ENCODE measurements around the gene FBXO5. TPM values are rescaled to one million over a fixed set of nuclear protein-coding genes. Genes with fewer than 3 reads are reported as not detected.

The FBXO5 gene
- total RNA-seq, 1 experiment from 2014 or later: 47.4 TPM

DNA sequence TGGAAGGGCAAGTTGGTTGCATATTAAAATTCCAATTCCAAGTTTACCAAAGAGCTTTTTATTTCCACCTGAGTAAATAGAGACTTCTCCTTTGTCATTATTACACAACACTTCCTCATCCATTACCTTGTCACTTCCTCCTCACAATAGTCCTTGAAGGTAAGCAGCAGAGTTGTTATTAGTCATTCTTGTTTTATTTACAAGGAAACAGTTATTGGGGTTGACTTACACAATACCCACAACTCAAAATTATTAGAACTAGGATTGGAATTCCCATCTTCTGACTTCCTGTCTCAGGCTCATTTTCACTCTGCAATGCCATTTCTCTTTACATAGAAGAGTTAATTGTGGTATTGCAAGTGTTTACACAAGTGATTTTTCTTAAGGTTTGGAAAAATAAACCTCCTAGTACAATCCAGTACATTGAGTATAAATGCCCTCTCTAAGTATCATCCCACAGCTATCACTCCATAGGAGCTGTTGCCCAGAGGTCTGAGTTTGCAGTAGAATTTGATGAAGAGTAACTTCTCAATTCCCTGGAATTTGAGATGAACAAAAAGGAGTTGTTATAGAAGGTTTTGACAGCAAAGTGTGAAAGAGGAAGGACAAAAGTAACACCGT lies 48.6 kb upstream of the FBXO5 start:
- CTCF ChIA-PET: interaction anchor here (0.6 to 1.0 kb wide), 5 partner anchors 77 to 1807 kb away, joined by 3 to 10 read pairs (median 3); partner anchors contain the start of gene RGS17
- no peaks in the 10 kb centered on the region for H3K27me3 Mint-ChIP-seq (ENCODE audit: low read depth)
- peak overlapping the region; percentile 42 for H3K27ac Mint-ChIP-seq
- DNase-seq (ENCODE audit: low spot score) (no peak), ATAC-seq (no peak; the same call in 1 of the 2 replicates)
- POLR2A ChIA-PET: no interaction called here
- no peaks in the 10 kb centered on the region for H3K36me3 Mint-ChIP-seq
- H3K9me3 Mint-ChIP-seq: no peaks in the 10 kb centered on the region
- H3K4me1 Mint-ChIP-seq: peaks cover 28% of the 10 kb centered on the region
- TF ChIP-seq MXD4 (CRISPR knock-in tag; IDR thresholded peaks at IDR 0.05; ENCODE audit: borderline replicate concordance): no peak
- TF ChIP-seq ZNF263 (CRISPR knock-in tag; IDR thresholded peaks at IDR 0.05; ENCODE audit: low read depth): no peak
- TF ChIP-seq, protein P1, sequence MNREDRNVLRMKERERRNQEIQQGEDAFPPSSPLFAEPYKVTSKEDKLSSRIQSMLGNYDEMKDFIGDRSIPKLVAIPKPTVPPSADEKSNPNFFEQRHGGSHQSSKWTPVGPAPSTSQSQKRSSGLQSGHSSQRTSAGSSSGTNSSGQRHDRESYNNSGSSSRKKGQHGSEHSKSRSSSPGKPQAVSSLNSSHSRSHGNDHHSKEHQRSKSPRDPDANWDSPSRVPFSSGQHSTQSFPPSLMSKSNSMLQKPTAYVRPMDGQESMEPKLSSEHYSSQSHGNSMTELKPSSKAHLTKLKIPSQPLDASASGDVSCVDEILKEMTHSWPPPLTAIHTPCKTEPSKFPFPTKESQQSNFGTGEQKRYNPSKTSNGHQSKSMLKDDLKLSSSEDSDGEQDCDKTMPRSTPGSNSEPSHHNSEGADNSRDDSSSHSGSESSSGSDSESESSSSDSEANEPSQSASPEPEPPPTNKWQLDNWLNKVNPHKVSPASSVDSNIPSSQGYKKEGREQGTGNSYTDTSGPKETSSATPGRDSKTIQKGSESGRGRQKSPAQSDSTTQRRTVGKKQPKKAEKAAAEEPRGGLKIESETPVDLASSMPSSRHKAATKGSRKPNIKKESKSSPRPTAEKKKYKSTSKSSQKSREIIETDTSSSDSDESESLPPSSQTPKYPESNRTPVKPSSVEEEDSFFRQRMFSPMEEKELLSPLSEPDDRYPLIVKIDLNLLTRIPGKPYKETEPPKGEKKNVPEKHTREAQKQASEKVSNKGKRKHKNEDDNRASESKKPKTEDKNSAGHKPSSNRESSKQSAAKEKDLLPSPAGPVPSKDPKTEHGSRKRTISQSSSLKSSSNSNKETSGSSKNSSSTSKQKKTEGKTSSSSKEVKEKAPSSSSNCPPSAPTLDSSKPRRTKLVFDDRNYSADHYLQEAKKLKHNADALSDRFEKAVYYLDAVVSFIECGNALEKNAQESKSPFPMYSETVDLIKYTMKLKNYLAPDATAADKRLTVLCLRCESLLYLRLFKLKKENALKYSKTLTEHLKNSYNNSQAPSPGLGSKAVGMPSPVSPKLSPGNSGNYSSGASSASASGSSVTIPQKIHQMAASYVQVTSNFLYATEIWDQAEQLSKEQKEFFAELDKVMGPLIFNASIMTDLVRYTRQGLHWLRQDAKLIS (CRISPR knock-in tag; IDR thresholded peaks at IDR 0.05; ENCODE audit: borderline replicate concordance): no peak
- TF ChIP-seq, protein P2, sequence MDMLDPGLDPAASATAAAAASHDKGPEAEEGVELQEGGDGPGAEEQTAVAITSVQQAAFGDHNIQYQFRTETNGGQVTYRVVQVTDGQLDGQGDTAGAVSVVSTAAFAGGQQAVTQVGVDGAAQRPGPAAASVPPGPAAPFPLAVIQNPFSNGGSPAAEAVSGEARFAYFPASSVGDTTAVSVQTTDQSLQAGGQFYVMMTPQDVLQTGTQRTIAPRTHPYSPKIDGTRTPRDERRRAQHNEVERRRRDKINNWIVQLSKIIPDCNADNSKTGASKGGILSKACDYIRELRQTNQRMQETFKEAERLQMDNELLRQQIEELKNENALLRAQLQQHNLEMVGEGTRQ (CRISPR knock-in tag; IDR thresholded peaks at IDR 0.05): no peak
- TF ChIP-seq, protein P3, sequence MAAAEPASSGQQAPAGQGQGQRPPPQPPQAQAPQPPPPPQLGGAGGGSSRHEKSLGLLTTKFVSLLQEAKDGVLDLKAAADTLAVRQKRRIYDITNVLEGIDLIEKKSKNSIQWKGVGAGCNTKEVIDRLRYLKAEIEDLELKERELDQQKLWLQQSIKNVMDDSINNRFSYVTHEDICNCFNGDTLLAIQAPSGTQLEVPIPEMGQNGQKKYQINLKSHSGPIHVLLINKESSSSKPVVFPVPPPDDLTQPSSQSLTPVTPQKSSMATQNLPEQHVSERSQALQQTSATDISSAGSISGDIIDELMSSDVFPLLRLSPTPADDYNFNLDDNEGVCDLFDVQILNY (CRISPR knock-in tag; IDR thresholded peaks at IDR 0.05): no peak
- TF ChIP-seq, protein P4, sequence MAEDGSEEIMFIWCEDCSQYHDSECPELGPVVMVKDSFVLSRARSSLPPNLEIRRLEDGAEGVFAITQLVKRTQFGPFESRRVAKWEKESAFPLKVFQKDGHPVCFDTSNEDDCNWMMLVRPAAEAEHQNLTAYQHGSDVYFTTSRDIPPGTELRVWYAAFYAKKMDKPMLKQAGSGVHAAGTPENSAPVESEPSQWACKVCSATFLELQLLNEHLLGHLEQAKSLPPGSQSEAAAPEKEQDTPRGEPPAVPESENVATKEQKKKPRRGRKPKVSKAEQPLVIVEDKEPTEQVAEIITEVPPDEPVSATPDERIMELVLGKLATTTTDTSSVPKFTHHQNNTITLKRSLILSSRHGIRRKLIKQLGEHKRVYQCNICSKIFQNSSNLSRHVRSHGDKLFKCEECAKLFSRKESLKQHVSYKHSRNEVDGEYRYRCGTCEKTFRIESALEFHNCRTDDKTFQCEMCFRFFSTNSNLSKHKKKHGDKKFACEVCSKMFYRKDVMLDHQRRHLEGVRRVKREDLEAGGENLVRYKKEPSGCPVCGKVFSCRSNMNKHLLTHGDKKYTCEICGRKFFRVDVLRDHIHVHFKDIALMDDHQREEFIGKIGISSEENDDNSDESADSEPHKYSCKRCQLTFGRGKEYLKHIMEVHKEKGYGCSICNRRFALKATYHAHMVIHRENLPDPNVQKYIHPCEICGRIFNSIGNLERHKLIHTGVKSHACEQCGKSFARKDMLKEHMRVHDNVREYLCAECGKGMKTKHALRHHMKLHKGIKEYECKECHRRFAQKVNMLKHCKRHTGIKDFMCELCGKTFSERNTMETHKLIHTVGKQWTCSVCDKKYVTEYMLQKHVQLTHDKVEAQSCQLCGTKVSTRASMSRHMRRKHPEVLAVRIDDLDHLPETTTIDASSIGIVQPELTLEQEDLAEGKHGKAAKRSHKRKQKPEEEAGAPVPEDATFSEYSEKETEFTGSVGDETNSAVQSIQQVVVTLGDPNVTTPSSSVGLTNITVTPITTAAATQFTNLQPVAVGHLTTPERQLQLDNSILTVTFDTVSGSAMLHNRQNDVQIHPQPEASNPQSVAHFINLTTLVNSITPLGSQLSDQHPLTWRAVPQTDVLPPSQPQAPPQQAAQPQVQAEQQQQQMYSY (CRISPR knock-in tag; IDR thresholded peaks at IDR 0.05): no peak
- TF ChIP-seq MYBL2 (CRISPR knock-in tag; IDR thresholded peaks at IDR 0.05): no peak
- TF ChIP-seq TEAD1 (CRISPR knock-in tag; IDR thresholded peaks at IDR 0.05): no peak
- no peak for TF ChIP-seq ERG (CRISPR knock-in tag; IDR thresholded peaks at IDR 0.05)
- TF ChIP-seq TEAD4 (CRISPR knock-in tag; IDR thresholded peaks at IDR 0.05): no peak
- TF ChIP-seq JAZF1 (CRISPR knock-in tag; IDR thresholded peaks at IDR 0.05): no peak
- TF ChIP-seq, protein P5, sequence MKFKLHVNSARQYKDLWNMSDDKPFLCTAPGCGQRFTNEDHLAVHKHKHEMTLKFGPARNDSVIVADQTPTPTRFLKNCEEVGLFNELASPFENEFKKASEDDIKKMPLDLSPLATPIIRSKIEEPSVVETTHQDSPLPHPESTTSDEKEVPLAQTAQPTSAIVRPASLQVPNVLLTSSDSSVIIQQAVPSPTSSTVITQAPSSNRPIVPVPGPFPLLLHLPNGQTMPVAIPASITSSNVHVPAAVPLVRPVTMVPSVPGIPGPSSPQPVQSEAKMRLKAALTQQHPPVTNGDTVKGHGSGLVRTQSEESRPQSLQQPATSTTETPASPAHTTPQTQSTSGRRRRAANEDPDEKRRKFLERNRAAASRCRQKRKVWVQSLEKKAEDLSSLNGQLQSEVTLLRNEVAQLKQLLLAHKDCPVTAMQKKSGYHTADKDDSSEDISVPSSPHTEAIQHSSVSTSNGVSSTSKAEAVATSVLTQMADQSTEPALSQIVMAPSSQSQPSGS (CRISPR knock-in tag; IDR thresholded peaks at IDR 0.05; ENCODE audit: borderline replicate concordance, low read depth): no peak
- TF ChIP-seq, protein P6, sequence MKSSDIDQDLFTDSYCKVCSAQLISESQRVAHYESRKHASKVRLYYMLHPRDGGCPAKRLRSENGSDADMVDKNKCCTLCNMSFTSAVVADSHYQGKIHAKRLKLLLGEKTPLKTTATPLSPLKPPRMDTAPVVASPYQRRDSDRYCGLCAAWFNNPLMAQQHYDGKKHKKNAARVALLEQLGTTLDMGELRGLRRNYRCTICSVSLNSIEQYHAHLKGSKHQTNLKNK (CRISPR knock-in tag; IDR thresholded peaks at IDR 0.05): no peak
- no peak for TF ChIP-seq CREM (CRISPR knock-in tag; IDR thresholded peaks at IDR 0.05)
- no peak for TF ChIP-seq NR1H2 (CRISPR knock-in tag; IDR thresholded peaks at IDR 0.05)
- TF ChIP-seq, protein P7, sequence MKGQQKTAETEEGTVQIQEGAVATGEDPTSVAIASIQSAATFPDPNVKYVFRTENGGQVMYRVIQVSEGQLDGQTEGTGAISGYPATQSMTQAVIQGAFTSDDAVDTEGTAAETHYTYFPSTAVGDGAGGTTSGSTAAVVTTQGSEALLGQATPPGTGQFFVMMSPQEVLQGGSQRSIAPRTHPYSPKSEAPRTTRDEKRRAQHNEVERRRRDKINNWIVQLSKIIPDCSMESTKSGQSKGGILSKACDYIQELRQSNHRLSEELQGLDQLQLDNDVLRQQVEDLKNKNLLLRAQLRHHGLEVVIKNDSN (CRISPR knock-in tag; IDR thresholded peaks at IDR 0.05): no peak
- TF ChIP-seq JUN (CRISPR knock-in tag; IDR thresholded peaks at IDR 0.05): no peak
- no peak for TF ChIP-seq ZNF121 (CRISPR knock-in tag; IDR thresholded peaks at IDR 0.05)
- no peak overlapping the region for H3K4me3 Mint-ChIP-seq

Measured in WTC11 (cell line).